SH-SY5Y (cell line): ENCODE results near the gene KRTAP2-3.

Experiments
- GATA2 ChIP-seq: IDR thresholded peaks from 2 replicates; pipeline ENCODE4 v1.6.1; 2011; ENCODE audit warnings: mild to moderate bottlenecking, low read depth, low read length
- GATA3 ChIP-seq: IDR thresholded peaks from 2 replicates; pipeline ENCODE4 v1.6.1; 2011; ENCODE audit warnings: low read depth, mild to moderate bottlenecking, low read length, moderate library complexity

- TF ChIP-seq GATA2 (no peak), GATA3 (no peak)
Observed at GRCh38 chr17:41013606-41014005, 46.3 kb downstream of the KRTAP2-3 start.
